PC-3 (cell line): ENCODE results near the gene DPM2.

ENCODE experiments used
- EZH2phosphoT487 ChIP-seq: fragments of 300-600 bp; sonication (generic); IDR thresholded peaks from 2 replicates; pipeline ENCODE4 v1.6.1; 2018; ENCODE audit warnings: mild to moderate bottlenecking, antibody characterized with exemption, low read length, borderline replicate concordance
- TF ChIP-seq, protein P1 (sequence below): fragments of 300-600 bp; sonication (generic); conservative IDR thresholded peaks from 2 replicates; pipeline ENCODE4 v1.5.1; 2017; ENCODE audit warnings: antibody characterized with exemption, low read depth, mild to moderate bottlenecking, low read length

DNA sequence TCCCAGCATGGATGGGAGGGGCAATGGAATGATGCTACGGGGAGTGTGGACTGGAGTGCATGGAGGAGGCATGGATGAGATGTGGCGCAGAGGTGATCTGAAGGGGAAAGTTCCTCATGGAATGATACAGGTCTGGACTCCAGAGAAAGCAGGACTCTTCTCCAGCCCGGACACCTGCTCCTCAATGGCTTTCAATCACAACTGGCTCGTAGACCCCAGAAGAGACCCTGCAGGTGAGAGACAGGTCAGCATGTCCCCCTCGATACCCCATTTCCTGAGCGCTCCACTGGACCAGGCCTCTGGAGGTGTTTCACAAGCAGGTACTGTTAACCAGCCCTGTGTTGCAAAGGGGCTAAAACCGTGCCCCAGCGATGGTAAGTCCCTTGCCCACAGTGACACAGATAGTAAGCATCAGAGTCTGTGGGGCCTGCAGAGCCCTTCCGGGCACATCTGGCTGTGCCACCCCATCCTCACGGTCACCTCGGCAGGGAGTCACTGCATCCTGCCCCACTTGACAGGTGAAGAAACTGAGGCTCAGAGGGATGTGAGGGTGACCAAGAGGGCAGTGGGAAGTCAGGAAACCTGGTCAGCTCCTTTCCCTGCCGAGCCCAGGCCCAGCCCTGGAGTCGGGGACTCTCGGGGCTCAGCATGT is 5.5 kb upstream of the DPM2 start:
- TF ChIP-seq, protein P1, sequence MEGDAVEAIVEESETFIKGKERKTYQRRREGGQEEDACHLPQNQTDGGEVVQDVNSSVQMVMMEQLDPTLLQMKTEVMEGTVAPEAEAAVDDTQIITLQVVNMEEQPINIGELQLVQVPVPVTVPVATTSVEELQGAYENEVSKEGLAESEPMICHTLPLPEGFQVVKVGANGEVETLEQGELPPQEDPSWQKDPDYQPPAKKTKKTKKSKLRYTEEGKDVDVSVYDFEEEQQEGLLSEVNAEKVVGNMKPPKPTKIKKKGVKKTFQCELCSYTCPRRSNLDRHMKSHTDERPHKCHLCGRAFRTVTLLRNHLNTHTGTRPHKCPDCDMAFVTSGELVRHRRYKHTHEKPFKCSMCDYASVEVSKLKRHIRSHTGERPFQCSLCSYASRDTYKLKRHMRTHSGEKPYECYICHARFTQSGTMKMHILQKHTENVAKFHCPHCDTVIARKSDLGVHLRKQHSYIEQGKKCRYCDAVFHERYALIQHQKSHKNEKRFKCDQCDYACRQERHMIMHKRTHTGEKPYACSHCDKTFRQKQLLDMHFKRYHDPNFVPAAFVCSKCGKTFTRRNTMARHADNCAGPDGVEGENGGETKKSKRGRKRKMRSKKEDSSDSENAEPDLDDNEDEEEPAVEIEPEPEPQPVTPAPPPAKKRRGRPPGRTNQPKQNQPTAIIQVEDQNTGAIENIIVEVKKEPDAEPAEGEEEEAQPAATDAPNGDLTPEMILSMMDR = peak; percentile 1; the same call in 1 of the 2 replicates
- TF ChIP-seq EZH2phosphoT487 = no peak
